ENCODE data around the gene SOCS4.

- TF ChIP-seq CTCF (IDR thresholded peaks at IDR 0.05) (no peak), POLR2AphosphoS5 (IDR thresholded peaks at IDR 0.05) (peak; percentile 33), POLR2A (IDR thresholded peaks at IDR 0.05) (no peak)
Measured at GRCh38 chr14:55053018-55053417, 26.0 kb downstream of the SOCS4 start.

All from prostate gland (tissue), 2 donors.